ENCODE measurements around the gene GSK3A. TPM values are rescaled to one million over a fixed set of nuclear protein-coding genes. Genes with fewer than 3 reads are reported as not detected.

GSK3A gene
- total RNA-seq, 1 experiment from 2014 or later = 46.0 TPM

DNA sequence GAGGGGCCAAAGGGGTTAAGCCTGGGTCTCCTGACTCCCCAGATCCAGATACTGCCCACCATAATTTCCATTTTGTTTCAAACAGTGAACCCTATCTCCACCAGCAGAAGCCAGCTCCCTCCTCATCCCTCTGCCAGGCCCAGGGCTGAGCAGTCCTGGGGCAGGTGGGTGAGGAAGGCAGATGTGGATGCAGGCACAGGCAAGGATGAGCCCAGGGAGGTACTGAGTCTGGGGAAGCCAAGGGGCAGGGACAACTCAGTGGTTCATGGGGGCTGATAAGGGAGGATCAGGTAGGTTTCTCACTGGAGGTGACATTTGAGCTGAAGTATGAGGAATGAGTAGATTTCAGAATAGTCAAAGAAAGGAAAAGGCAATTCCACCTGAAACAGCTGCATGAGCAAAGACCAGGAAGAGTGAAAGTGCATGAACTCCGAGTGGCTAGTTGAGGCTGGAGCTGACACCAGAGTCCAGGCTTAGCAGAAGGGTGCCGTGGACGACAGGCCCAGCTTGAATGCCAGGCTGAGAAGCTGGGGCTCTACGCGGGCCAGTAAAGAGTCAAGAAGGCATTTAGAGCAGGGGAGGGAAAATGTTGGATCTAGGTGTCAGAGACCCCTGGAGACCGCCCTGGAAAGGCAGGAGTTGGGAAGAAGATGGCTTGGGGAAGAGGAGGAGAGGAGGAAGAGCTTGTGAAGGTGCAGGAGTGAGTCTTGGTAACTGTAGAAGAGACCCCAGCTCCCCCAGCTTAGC, 36.9 kb upstream of the GSK3A start:
- H3K9me3 ChIP-seq (ENCODE audit: control insufficient read depth, insufficient read depth, low read depth, low read length) = no peaks in the 10 kb centered on the region
- BruUV-seq (replicated peaks) = no TSS peak
- ATAC-seq (no peak; the same call in 1 of the 2 replicates), DNase-seq (ENCODE audit: low read depth, low spot score) (no peak)
- TF ChIP-seq TCF7L2 (IDR thresholded peaks at IDR 0.05; ENCODE audit: low read depth, low read length) (no peak), POLR2AphosphoS5 (IDR thresholded peaks at IDR 0.05; ENCODE audit: low read depth, low read length) (no peak), SIN3A (IDR thresholded peaks at IDR 0.05; ENCODE audit: borderline replicate concordance, insufficient read depth, low read depth, low read length) (no peak)
- TF ChIP-seq, protein P1, sequence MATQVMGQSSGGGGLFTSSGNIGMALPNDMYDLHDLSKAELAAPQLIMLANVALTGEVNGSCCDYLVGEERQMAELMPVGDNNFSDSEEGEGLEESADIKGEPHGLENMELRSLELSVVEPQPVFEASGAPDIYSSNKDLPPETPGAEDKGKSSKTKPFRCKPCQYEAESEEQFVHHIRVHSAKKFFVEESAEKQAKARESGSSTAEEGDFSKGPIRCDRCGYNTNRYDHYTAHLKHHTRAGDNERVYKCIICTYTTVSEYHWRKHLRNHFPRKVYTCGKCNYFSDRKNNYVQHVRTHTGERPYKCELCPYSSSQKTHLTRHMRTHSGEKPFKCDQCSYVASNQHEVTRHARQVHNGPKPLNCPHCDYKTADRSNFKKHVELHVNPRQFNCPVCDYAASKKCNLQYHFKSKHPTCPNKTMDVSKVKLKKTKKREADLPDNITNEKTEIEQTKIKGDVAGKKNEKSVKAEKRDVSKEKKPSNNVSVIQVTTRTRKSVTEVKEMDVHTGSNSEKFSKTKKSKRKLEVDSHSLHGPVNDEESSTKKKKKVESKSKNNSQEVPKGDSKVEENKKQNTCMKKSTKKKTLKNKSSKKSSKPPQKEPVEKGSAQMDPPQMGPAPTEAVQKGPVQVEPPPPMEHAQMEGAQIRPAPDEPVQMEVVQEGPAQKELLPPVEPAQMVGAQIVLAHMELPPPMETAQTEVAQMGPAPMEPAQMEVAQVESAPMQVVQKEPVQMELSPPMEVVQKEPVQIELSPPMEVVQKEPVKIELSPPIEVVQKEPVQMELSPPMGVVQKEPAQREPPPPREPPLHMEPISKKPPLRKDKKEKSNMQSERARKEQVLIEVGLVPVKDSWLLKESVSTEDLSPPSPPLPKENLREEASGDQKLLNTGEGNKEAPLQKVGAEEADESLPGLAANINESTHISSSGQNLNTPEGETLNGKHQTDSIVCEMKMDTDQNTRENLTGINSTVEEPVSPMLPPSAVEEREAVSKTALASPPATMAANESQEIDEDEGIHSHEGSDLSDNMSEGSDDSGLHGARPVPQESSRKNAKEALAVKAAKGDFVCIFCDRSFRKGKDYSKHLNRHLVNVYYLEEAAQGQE (IDR thresholded peaks at IDR 0.05; ENCODE audit: insufficient read depth in 1 of 2, low read depth in 2 of 2, low read length in 1 of 2) = no peak
- TF ChIP-seq, protein P2, sequence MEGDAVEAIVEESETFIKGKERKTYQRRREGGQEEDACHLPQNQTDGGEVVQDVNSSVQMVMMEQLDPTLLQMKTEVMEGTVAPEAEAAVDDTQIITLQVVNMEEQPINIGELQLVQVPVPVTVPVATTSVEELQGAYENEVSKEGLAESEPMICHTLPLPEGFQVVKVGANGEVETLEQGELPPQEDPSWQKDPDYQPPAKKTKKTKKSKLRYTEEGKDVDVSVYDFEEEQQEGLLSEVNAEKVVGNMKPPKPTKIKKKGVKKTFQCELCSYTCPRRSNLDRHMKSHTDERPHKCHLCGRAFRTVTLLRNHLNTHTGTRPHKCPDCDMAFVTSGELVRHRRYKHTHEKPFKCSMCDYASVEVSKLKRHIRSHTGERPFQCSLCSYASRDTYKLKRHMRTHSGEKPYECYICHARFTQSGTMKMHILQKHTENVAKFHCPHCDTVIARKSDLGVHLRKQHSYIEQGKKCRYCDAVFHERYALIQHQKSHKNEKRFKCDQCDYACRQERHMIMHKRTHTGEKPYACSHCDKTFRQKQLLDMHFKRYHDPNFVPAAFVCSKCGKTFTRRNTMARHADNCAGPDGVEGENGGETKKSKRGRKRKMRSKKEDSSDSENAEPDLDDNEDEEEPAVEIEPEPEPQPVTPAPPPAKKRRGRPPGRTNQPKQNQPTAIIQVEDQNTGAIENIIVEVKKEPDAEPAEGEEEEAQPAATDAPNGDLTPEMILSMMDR (IDR thresholded peaks at IDR 0.05) = no peak
- H3K4me1 ChIP-seq (ENCODE audit: control insufficient read depth, insufficient read depth, low read length) = peaks cover 37% of the 10 kb centered on the region
- H3K27ac ChIP-seq (ENCODE audit: low read length) = peak overlapping the region; percentile 79
- H3K27me3 ChIP-seq (ENCODE audit: control insufficient read depth, insufficient read depth, low read length) = no peaks in the 10 kb centered on the region
- intact Hi-C loops (cut with micrococcal nuclease; ENCODE audit: unreplicated experiment) (no loop called here), in situ Hi-C loops (cut with HindIII; ENCODE audit: low pct_unique_long_range_greater_than_20kb, low sequenced_read_pairs) (no loop called here)
- peak overlapping the region; percentile 58 to 70 for H3K4me3 ChIP-seq (ENCODE audit: low read depth in 2 of 2, low read length in 2 of 2)
- POLR2A ChIA-PET = no interaction called here
- H3K36me3 ChIP-seq (ENCODE audit: control insufficient read depth, insufficient read depth, low read length) = no peaks in the 10 kb centered on the region
- CTCF ChIA-PET = interaction anchor here (2.6 kb wide), 1 partner anchor 33 kb away, joined by 38 read pairs; no protein-coding TSS in a partner anchor

GRCh38 chr19:42278452-42279154, 36.2 kb upstream of the GSK3A start:
- Histone ChIP-seq H3K9me3 (ENCODE audit: control insufficient read depth, insufficient read depth, low read depth, low read length) (no peaks in the 10 kb centered on the region), H3K27me3 (ENCODE audit: control insufficient read depth, insufficient read depth, low read length) (no peaks in the 10 kb centered on the region), H3K4me1 (ENCODE audit: control insufficient read depth, insufficient read depth, low read length) (peaks cover 37% of the 10 kb centered on the region), H3K27ac (ENCODE audit: low read length) (peak overlapping the region; percentile 39; the same call in 1 of the 2 replicates), H3K36me3 (ENCODE audit: control insufficient read depth, insufficient read depth, low read length) (no peaks in the 10 kb centered on the region), H3K4me3 (ENCODE audit: low read depth in 2 of 2, low read length in 2 of 2) (no peak overlapping the region)
- no peak for DNase-seq (ENCODE audit: low read depth, low spot score)
- in situ Hi-C loops (cut with HindIII; ENCODE audit: low pct_unique_long_range_greater_than_20kb, low sequenced_read_pairs) (no loop called here), intact Hi-C loops (cut with micrococcal nuclease; ENCODE audit: unreplicated experiment) (no loop called here)
- TF ChIP-seq, protein P2 (IDR thresholded peaks at IDR 0.05) = no peak
- TF ChIP-seq POLR2AphosphoS5 (IDR thresholded peaks at IDR 0.05; ENCODE audit: low read depth, low read length) (no peak), SIN3A (IDR thresholded peaks at IDR 0.05; ENCODE audit: borderline replicate concordance, insufficient read depth, low read depth, low read length) (no peak), TCF7L2 (IDR thresholded peaks at IDR 0.05; ENCODE audit: low read depth, low read length) (no peak)
- TF ChIP-seq, protein P1 (IDR thresholded peaks at IDR 0.05; ENCODE audit: insufficient read depth in 1 of 2, low read depth in 2 of 2, low read length in 1 of 2) = no peak
- no TSS peak for BruUV-seq (replicated peaks)
- ATAC-seq = no peak
- ChIA-PET POLR2A (no interaction called here), CTCF (interaction anchor here (2.6 kb wide), 1 partner anchor 32 kb away, joined by 38 read pairs; no protein-coding TSS in a partner anchor)

All from Panc1 (cell line).